ENCODE measurements around the gene NUSAP1. TPM values are rescaled to one million over a fixed set of nuclear protein-coding genes. Genes with fewer than 3 reads are reported as not detected.
"Not testable (repeated sequence)": the region's sequence is repeated elsewhere in the genome, so short reads cannot be mapped to it uniquely, and the experiment has no call there.

Gene NUSAP1
- total RNA-seq, 1 experiment from 2014 or later, result 115 TPM

DNA sequence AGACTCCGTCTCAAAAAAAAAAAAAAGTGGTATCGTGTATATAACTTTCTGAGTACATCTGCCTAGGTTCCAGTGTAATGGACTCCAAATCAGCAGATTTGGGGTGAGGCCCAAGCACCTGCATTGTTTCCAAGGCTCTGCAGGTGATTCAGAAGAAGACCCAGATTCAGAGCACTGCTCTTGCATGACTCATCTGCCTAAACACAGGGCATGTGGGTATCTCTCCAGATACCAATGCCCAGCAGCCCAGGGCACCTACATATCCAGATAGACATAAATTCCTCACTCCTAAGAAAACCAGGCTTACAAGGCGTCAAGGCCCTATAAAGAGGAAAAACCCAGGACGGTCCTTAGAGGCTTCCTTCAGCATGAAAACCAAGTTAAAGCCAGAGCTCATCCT is 45.3 kb downstream of the NUSAP1 start:
- no peak overlapping the region for H3K27ac ChIP-seq (ENCODE audit: low read length)
- DNase-seq, result no peak
- no peaks in the 10 kb centered on the region for H3K4me1 ChIP-seq (ENCODE audit: low read length)
- H3K79me2 ChIP-seq (ENCODE audit: low read length), result 0 out of 2 replicates have a peak, but pooled peaks cover 3% of the 10 kb centered on the region
- peaks cover 37% of the 10 kb centered on the region for H3K36me3 ChIP-seq (ENCODE audit: insufficient read depth, low read length)
- no peak overlapping the region for H3K4me2 ChIP-seq (ENCODE audit: low read depth, low read length, poor library complexity, severe bottlenecking)
- H2AFZ ChIP-seq (ENCODE audit: low read length), result no peak overlapping the region
- no peaks in the 10 kb centered on the region for H3K9me3 ChIP-seq (ENCODE audit: low read length)
- no peak overlapping the region for H3K4me3 ChIP-seq (ENCODE audit: low read length)
- H3K27me3 ChIP-seq (ENCODE audit: low read length), result no peaks in the 10 kb centered on the region
- no peaks in the 10 kb centered on the region for H4K20me1 ChIP-seq (ENCODE audit: insufficient read depth, low read depth, low read length)
- no peak overlapping the region for H3K9ac ChIP-seq (ENCODE audit: low read length)
- H3K9me2 ChIP-seq (replicated peaks; ENCODE audit: insufficient read depth, low read length), result no peaks in the 10 kb centered on the region

DNA sequence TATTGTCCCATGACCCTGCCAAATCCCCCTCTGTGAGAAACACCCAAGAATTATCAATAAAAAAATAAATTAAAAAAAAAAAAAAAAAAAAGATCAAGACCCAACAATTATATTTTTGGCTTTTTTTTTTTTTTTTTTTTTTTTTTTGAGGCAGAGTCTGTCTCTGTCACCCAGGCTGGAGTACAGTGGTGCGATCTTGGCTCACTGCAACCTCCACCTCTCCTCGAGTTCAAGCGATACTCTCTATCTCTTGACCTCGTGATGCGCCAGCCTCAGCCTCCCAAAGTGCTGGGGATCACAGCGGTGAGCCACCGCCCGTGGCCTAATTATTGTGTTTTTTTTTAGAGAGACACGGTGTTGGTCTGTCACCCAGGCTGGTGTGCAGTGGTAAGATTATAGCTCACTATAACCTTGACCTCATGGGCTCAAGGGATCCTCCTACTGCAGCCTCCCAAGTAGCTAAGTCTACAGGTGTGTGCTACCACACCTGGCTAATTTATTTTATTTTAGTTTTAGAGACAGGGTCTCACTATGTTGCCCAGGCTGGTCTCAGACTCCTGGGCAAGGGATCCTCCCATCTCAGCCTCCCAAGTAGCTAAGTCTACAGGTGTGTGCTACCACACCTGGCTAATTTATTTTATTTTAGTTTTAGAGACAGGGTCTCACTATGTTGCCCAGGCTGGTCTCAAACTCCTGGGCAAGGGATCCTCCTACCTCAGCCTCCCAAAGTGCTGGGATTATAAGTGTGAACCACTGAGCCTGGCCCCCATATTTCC is 51.5 kb downstream of the NUSAP1 start:
- not testable (repeated sequence) for H4K20me1 ChIP-seq (ENCODE audit: insufficient read depth, low read depth, low read length); H3K4me1 ChIP-seq (ENCODE audit: low read length); H2AFZ ChIP-seq (ENCODE audit: low read length); H3K9me3 ChIP-seq (ENCODE audit: low read length); DNase-seq; H3K9me2 ChIP-seq (replicated peaks; ENCODE audit: insufficient read depth, low read length); H3K79me2 ChIP-seq (ENCODE audit: low read length); H3K4me3 ChIP-seq (ENCODE audit: low read length); H3K27ac ChIP-seq (ENCODE audit: low read length); H3K4me2 ChIP-seq (ENCODE audit: low read depth, low read length, poor library complexity, severe bottlenecking); H3K27me3 ChIP-seq (ENCODE audit: low read length); H3K9ac ChIP-seq (ENCODE audit: low read length)
- peaks cover 24% of the 10 kb centered on the region; the same call in 1 of the 2 replicates for H3K36me3 ChIP-seq (ENCODE audit: insufficient read depth, low read length)

DNA sequence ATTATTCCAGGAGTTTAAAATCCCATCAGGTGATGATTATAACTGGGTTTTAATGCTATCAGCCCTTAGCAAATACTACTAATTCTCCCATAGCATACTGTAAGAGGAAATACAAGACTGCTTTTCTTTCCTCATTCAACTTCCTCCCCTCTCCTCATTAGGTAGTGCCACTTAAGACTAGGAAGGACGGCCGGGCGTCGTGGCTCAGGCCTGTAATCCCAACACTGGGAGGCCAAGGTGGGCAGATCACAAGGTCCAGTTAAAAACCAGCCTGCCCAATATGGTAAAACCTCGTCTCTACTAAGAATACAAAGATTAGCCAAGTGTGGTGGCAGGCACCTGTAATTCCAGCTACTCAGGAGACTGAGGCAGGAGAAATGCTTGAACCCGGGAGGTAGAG is 55.0 kb downstream of the NUSAP1 start:
- Histone ChIP-seq H3K4me2 (ENCODE audit: low read depth, low read length, poor library complexity, severe bottlenecking) (no peak overlapping the region), H3K9ac (ENCODE audit: low read length) (no peak overlapping the region), H3K36me3 (ENCODE audit: insufficient read depth, low read length) (peaks cover 6% of the 10 kb centered on the region; the same call in 1 of the 2 replicates), H3K9me2 (replicated peaks; ENCODE audit: insufficient read depth, low read length) (no peaks in the 10 kb centered on the region), H3K79me2 (ENCODE audit: low read length) (no peaks in the 10 kb centered on the region), H3K4me3 (ENCODE audit: low read length) (no peak overlapping the region), H3K27ac (ENCODE audit: low read length) (no peak overlapping the region), H4K20me1 (ENCODE audit: insufficient read depth, low read depth, low read length) (no peaks in the 10 kb centered on the region), H3K9me3 (ENCODE audit: low read length) (no peaks in the 10 kb centered on the region), H2AFZ (ENCODE audit: low read length) (no peak overlapping the region), H3K4me1 (ENCODE audit: low read length) (no peaks in the 10 kb centered on the region), H3K27me3 (ENCODE audit: low read length) (no peaks in the 10 kb centered on the region)
- no peak for DNase-seq

DNA sequence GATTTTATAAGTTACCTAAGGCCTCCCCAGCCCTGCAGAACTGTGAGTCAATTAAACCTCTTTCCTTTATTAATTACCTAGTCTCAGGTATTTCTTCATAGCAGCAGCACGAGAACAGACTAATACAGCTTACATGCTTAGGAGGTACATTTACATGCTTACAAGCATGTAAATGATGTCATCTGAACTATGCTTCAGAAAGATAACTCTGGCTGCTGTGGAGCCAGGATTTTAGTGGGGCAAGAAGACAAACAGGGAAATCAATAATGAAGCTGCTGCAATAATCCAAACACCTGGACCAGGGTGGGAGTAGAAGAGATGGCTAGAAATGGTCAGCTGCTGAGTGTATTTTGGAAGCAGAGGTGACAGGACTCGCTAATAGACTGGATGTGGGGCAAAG is 60.0 kb downstream of the NUSAP1 start:
- Histone ChIP-seq H3K4me2 (ENCODE audit: low read depth, low read length, poor library complexity, severe bottlenecking) (no peak overlapping the region), H3K4me3 (ENCODE audit: low read length) (no peak overlapping the region), H3K27ac (ENCODE audit: low read length) (no peak overlapping the region)

DNA sequence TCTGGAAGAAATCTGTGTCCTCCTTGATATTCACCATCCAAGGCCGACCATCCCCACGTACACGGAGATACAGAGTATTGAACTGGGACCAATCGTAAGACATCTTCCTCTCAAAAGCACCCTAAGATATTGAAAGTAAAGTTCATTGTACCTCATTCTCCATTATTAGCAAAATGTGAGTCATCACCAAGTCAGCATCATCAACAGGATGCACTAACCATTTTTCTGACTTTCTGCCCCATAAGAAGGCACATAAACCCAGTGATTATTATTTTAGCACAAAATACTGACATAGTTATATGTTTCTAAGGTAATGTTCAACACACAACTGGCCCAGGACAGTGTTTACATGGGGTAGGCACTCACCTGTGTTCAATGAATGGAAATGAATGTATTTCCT is 62.2 kb downstream of the NUSAP1 start:
- Histone ChIP-seq H3K4me2 (ENCODE audit: low read depth, low read length, poor library complexity, severe bottlenecking) (no peak overlapping the region), H2AFZ (ENCODE audit: low read length) (no peak overlapping the region), H3K9me3 (ENCODE audit: low read length) (no peaks in the 10 kb centered on the region), H3K9ac (ENCODE audit: low read length) (no peak overlapping the region), H3K9me2 (replicated peaks; ENCODE audit: insufficient read depth, low read length) (no peaks in the 10 kb centered on the region), H3K4me1 (ENCODE audit: low read length) (peaks cover 8% of the 10 kb centered on the region), H3K36me3 (ENCODE audit: insufficient read depth, low read length) (peaks cover 8% of the 10 kb centered on the region; the same call in 1 of the 2 replicates), H3K4me3 (ENCODE audit: low read length) (no peak overlapping the region), H4K20me1 (ENCODE audit: insufficient read depth, low read depth, low read length) (no peaks in the 10 kb centered on the region), H3K27me3 (ENCODE audit: low read length) (no peaks in the 10 kb centered on the region), H3K27ac (ENCODE audit: low read length) (no peak overlapping the region), H3K79me2 (ENCODE audit: low read length) (no peaks in the 10 kb centered on the region)
- DNase-seq, result no peak

More for the DNA sequence above, 60.0 kb downstream of the NUSAP1 start:
- no peaks in the 10 kb centered on the region for H4K20me1 ChIP-seq (ENCODE audit: insufficient read depth, low read depth, low read length)
- no peak for DNase-seq
- H3K27me3 ChIP-seq (ENCODE audit: low read length), result no peaks in the 10 kb centered on the region
- H3K9me2 ChIP-seq (replicated peaks; ENCODE audit: insufficient read depth, low read length), result no peaks in the 10 kb centered on the region
- H3K9me3 ChIP-seq (ENCODE audit: low read length), result no peaks in the 10 kb centered on the region
- no peak overlapping the region for H2AFZ ChIP-seq (ENCODE audit: low read length)
- no peaks in the 10 kb centered on the region for H3K79me2 ChIP-seq (ENCODE audit: low read length)
- peaks cover 13% of the 10 kb centered on the region; the same call in 1 of the 2 replicates for H3K36me3 ChIP-seq (ENCODE audit: insufficient read depth, low read length)
- H3K4me1 ChIP-seq (ENCODE audit: low read length), result peaks cover 8% of the 10 kb centered on the region
- no peak overlapping the region for H3K9ac ChIP-seq (ENCODE audit: low read length)

DNA sequence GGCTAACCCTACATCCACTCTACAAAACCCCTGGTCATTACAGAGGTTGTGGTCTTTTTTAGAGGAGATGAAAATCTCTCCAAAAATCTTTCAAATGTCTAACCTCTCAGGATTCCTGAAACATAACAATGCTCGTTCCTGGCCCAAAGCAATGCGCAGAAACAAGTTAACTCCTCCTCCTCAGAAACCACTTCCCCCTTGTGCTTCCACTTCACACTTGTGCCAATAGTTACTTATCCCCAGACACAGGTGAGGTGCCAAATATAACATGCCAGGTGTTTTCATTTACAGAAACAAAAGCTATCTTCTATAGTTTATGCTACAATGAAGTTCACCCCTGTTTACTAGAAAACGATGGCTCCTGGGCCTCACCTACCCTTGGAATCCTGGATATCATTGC is 63.4 kb downstream of the NUSAP1 start:
- no peak overlapping the region for H2AFZ ChIP-seq (ENCODE audit: low read length)
- no peaks in the 10 kb centered on the region for H3K9me3 ChIP-seq (ENCODE audit: low read length)
- no peaks in the 10 kb centered on the region for H3K9me2 ChIP-seq (replicated peaks; ENCODE audit: insufficient read depth, low read length)
- H3K36me3 ChIP-seq (ENCODE audit: insufficient read depth, low read length), result peaks cover 8% of the 10 kb centered on the region; the same call in 1 of the 2 replicates
- H4K20me1 ChIP-seq (ENCODE audit: insufficient read depth, low read depth, low read length), result no peaks in the 10 kb centered on the region
- H3K4me2 ChIP-seq (ENCODE audit: low read depth, low read length, poor library complexity, severe bottlenecking), result no peak overlapping the region
- H3K27me3 ChIP-seq (ENCODE audit: low read length), result no peaks in the 10 kb centered on the region
- peak overlapping the region; percentile 49 for H3K27ac ChIP-seq (ENCODE audit: low read length)
- H3K9ac ChIP-seq (ENCODE audit: low read length), result no peak overlapping the region
- peaks cover 5% of the 10 kb centered on the region for H3K79me2 ChIP-seq (ENCODE audit: low read length)
- DNase-seq, result no peak
- H3K4me1 ChIP-seq (ENCODE audit: low read length), result peaks cover 8% of the 10 kb centered on the region
- no peak overlapping the region for H3K4me3 ChIP-seq (ENCODE audit: low read length)

DNA sequence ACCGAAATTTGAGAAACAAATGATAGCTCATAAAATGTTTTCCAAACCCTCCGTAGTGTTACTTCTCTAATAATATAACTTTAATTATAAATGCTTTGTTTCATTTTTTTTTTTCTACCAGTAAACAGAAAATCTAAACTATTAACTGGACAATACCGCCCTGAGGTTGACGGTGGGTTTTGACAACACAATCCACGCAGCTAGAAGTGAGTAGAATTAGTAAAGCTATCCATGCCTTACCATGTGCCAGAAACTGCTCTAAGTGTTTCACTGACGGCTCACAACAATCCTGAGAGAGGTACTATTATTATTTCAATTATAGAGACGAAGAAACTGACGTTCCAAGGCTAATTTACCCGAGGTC is 69.2 kb downstream of the NUSAP1 start:
- Histone ChIP-seq H3K4me2 (ENCODE audit: low read depth, low read length, poor library complexity, severe bottlenecking) (peak overlapping the region; percentile 90), H3K79me2 (ENCODE audit: low read length) (peaks cover 26% of the 10 kb centered on the region), H3K27ac (ENCODE audit: low read length) (peak overlapping the region; percentile 76), H3K36me3 (ENCODE audit: insufficient read depth, low read length) (no peaks in the 10 kb centered on the region), H3K27me3 (ENCODE audit: low read length) (no peaks in the 10 kb centered on the region), H3K9ac (ENCODE audit: low read length) (peak overlapping the region; percentile 80), H3K9me2 (replicated peaks; ENCODE audit: insufficient read depth, low read length) (no peaks in the 10 kb centered on the region), H3K4me1 (ENCODE audit: low read length) (peaks cover 15% of the 10 kb centered on the region), H3K4me3 (ENCODE audit: low read length) (peak overlapping the region; percentile 80), H4K20me1 (ENCODE audit: insufficient read depth, low read depth, low read length) (no peaks in the 10 kb centered on the region), H3K9me3 (ENCODE audit: low read length) (no peaks in the 10 kb centered on the region), H2AFZ (ENCODE audit: low read length) (peak overlapping the region; percentile 54)
- DNase-seq, result no peak

DNA sequence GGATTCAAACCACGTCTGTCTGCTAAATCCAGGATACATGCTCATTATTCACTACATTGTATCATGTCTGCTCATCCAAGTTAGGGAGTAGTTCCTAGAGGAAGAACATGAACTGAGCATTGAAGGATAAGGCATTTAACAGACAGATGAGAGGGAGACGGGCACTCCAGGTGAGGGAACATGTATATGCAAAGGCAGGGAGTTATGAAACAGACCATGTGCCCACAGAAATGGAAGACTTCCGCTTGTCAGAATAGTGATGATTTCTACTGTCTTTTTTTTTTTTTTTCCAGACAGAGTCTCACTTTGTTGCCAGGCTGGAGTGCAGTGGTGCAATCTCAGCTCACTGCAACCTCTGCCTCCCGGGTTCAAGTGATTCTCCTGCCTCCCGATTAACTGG is 74.7 kb downstream of the NUSAP1 start:
- DNase-seq, result no peak
- Histone ChIP-seq H3K79me2 (ENCODE audit: low read length) (peaks cover 11% of the 10 kb centered on the region), H4K20me1 (ENCODE audit: insufficient read depth, low read depth, low read length) (no peaks in the 10 kb centered on the region), H2AFZ (ENCODE audit: low read length) (no peak overlapping the region), H3K9ac (ENCODE audit: low read length) (no peak overlapping the region), H3K4me3 (ENCODE audit: low read length) (no peak overlapping the region), H3K4me1 (ENCODE audit: low read length) (peaks cover 9% of the 10 kb centered on the region), H3K27me3 (ENCODE audit: low read length) (no peaks in the 10 kb centered on the region), H3K36me3 (ENCODE audit: insufficient read depth, low read length) (no peaks in the 10 kb centered on the region), H3K9me3 (ENCODE audit: low read length) (no peaks in the 10 kb centered on the region), H3K4me2 (ENCODE audit: low read depth, low read length, poor library complexity, severe bottlenecking) (no peak overlapping the region), H3K9me2 (replicated peaks; ENCODE audit: insufficient read depth, low read length) (no peaks in the 10 kb centered on the region), H3K27ac (ENCODE audit: low read length) (no peak overlapping the region)
